ENCODE data around the gene EMCN.

Gene EMCN

GRCh38 chr4:100469555-100469954, 48.3 kb downstream of the EMCN start:
- H3K4me3 ChIP-seq (ENCODE audit: low read depth, low read length): no peak overlapping the region
- DNase-seq (ENCODE audit: low read depth): no peak
- TF ChIP-seq CTCF (conservative IDR thresholded peaks at IDR 0.05; ENCODE audit: low read depth, low read length): no peak

- DNase-seq (ENCODE audit: low read depth): no peak
- H3K4me3 ChIP-seq (ENCODE audit: low read depth, low read length): no peak overlapping the region
- TF ChIP-seq CTCF (conservative IDR thresholded peaks at IDR 0.05; ENCODE audit: low read depth, low read length): no peak
These were observed 51.3 kb downstream of the EMCN start for GRCh38 chr4:100466501-100466900.

- H3K4me3 ChIP-seq (ENCODE audit: low read depth, low read length): no peak overlapping the region
- TF ChIP-seq CTCF (conservative IDR thresholded peaks at IDR 0.05; ENCODE audit: low read depth, low read length): no peak
- DNase-seq (ENCODE audit: low read depth): no peak
These were observed 55.8 kb downstream of the EMCN start for GRCh38 chr4:100461807-100462605.

GRCh38 chr4:100450449-100450848, 67.4 kb downstream of the EMCN start:
- no peak for DNase-seq (ENCODE audit: low read depth)
- no peak for TF ChIP-seq CTCF (conservative IDR thresholded peaks at IDR 0.05; ENCODE audit: low read depth, low read length)

GRCh38 chr4:100431416-100431815, 86.4 kb downstream of the EMCN start:
- no peak for TF ChIP-seq CTCF (conservative IDR thresholded peaks at IDR 0.05; ENCODE audit: low read depth, low read length)

More at GRCh38 chr4:100450449-100450848, 67.4 kb downstream of the EMCN start:
- no peak overlapping the region for H3K4me3 ChIP-seq (ENCODE audit: low read depth, low read length)

GRCh38 chr4:100430451-100430850, 87.4 kb downstream of the EMCN start:
- H3K4me3 ChIP-seq (ENCODE audit: low read depth, low read length): no peak overlapping the region
- TF ChIP-seq CTCF (conservative IDR thresholded peaks at IDR 0.05; ENCODE audit: low read depth, low read length): no peak
- no peak for DNase-seq (ENCODE audit: low read depth)

More at GRCh38 chr4:100431416-100431815, 86.4 kb downstream of the EMCN start:
- no peak for DNase-seq (ENCODE audit: low read depth)
- H3K4me3 ChIP-seq (ENCODE audit: low read depth, low read length): no peak overlapping the region

- DNase-seq (ENCODE audit: low read depth): no peak
- H3K4me3 ChIP-seq (ENCODE audit: low read depth, low read length): no peak overlapping the region
- TF ChIP-seq CTCF (conservative IDR thresholded peaks at IDR 0.05; ENCODE audit: low read depth, low read length): no peak
These were observed 88.2 kb downstream of the EMCN start for GRCh38 chr4:100429616-100430015.
